ENCODE measurements around the gene PIRT.

The PIRT gene

DNA sequence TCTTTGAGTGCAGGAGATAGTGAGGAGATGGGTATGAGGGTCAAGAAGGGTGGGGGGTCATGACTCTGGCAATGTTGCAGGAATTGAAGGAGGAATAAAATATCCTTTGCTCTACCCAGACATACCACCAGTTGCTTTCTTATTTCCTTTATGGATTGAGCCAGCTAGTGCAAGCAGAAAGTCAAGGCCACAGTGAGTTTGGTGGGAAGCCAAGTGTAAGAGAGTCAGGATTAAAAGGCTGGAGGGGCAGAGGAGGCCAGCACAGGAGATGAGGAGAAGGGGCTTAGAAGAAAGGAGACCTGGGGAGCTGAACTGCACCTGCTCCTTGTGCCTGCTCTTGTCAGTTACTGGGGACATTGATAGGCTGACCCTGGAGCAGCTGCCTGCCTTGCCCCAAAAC, 16.1 kb downstream of the PIRT start:
- no peak for DNase-seq (ENCODE audit: low read depth in 2 of 3, low spot score in 2 of 3)

DNA sequence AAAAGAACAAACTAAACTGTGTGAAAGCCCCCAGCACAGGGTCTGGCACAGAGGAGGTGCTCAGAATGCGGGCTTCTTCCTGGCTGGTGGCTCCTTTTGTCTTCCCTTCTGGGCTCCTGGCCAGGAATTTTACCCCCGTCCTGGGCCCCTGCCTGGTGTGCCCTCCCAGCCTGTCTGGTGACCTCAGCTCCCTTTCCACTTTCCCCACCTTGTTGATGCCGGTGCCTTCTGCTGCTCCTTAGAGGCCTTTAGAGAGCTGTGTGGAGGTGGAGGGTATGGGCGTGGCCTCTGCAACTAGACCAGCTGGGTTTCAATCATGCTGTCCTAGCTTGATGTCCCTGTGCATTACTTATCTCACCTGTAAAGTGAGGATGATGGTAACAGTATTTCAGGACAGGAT, 16.8 kb downstream of the PIRT start:
- no peak for DNase-seq (ENCODE audit: low read depth in 2 of 3, low spot score in 2 of 3)

DNA sequence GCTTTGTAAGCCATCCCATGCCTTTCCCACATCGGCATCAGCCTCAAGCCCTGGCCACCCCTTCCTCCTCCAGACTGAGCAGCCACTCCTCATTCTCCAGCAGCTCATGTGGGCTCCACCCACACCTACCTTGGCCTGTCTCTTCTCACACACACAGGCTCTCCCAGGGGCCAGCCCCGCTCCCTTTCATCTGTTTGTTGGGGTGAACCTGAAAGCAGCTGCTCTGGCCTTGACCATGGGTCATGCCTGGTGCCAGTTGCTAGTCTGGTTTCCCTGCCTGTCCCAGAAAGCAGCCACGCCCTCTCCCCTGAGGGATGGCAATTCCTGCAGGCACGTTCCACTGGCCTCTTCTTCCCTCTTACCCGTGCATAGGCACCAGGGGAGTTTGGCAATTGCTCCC, 22.6 kb downstream of the PIRT start:
- DNase-seq (ENCODE audit: low read depth in 2 of 3, low spot score in 2 of 3) = no peak

DNA sequence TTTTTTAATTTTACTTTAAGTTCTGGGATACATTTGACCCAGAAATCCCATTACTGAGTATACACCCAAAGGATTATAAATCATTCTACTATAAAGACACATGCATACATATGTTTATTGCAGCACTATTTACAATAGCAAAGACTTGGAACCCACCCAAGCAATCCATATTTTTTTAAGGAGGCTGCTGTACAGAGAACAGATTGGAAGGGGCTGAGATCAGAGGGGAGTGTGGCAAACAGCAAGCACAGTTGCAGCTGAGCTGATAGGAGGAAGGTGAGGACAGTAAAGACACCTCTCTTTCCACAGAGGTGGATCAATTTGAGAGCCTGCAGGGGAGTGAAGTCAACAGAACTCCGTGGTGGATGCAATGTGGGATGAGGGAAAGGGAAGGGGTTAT, 23.8 kb downstream of the PIRT start:
- DNase-seq (ENCODE audit: low read depth in 2 of 3, low spot score in 2 of 3) = no peak

DNA sequence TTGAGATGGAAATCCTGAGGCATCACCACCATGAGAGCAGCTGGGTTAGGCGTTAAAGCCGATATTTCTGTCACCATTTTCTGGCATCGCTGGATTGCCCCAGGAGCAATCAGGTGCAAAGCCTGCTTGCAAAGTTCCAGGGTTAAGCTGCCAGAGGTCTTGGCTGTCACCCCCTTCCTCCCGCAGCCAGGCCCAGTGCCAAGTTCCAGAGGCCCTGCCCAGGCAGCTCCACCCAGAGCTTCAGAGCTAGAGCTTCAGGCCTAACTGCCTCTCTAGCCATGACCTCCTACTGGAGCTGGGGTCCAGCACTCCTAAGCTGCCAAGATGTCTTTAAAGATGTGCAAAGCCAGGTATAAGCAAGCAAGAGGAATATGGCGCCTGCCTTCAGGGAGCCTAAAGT, 25.2 kb downstream of the PIRT start:
- no peak for DNase-seq (ENCODE audit: low read depth in 2 of 3, low spot score in 2 of 3)

DNA sequence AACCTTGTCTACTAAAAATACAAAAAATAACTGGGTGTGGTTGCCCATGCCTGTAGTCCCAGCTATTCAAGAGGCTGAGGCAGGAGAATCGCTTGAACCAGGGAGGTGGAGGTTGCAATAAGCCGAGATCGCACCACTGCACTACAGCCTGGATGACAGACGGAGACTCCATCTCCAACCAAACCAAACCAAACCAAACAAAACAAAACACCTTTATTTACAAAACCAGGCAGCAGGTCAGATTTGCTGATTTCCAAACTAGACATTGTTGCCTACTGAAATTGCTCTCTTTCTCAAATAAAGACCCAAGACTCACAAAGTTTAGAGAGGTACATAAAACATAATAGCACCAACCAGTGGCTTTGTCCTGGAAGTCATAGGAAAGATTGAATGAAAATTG, 28.3 kb downstream of the PIRT start:
- DNase-seq (ENCODE audit: low read depth in 2 of 3, low spot score in 2 of 3) = no peak

DNA sequence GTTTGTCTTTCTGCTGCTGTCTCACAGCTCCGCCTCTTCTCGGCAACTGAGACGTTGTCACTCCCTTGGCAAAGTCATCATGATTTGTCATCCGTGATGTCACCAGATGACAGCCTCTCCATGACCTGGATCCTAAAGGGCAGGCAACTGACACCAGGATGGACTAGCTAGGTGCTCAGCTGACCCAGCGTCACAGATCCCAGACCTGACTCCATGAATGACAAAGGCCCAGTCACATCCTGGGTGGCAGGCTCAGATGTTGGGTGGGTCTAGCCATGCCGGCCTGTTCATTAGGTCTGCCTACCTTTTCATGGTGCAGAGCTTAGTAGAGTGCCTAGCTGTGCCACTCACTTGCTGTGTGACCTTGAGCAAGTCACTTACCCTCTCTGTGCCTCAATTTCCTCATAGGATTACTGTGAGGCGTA, 30.2 kb downstream of the PIRT start:
- no peak for DNase-seq (ENCODE audit: low read depth in 2 of 3, low spot score in 2 of 3)

DNA sequence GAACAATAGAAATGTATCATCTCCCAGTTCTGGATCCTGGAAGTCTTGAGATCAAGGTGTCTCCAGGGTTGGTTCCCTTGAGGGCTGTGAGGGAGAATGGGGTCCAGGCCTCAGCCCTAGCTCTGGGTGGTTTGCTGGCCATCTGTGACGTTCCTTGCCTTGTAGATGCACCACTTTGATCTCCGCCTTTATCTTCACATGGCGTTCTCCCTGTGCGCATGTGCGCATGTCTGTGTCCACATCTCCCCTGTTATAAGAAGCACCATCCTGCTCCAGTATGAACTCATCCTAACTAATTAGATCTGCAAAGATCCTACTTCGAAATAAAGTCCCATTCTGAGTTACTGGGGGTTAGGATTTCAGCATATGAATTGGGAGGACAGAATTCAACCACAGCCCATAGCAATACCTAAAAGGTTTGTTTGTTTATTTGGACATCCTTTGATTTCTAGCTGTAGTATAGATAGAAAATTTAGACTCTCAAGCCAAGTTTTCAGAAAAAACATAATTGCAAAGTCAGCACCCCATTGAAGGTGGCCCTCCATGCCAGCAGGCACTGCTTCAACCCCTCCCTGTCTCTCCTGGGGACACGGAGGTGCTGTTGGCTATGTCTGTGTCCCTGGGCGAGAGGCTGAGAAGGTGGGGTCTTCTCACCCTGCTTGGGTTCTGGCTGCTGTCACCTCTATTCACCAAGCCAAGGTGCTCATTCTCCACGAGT, 31.2 kb downstream of the PIRT start:
- no peak for DNase-seq (ENCODE audit: low read depth in 2 of 3, low spot score in 2 of 3)

DNA sequence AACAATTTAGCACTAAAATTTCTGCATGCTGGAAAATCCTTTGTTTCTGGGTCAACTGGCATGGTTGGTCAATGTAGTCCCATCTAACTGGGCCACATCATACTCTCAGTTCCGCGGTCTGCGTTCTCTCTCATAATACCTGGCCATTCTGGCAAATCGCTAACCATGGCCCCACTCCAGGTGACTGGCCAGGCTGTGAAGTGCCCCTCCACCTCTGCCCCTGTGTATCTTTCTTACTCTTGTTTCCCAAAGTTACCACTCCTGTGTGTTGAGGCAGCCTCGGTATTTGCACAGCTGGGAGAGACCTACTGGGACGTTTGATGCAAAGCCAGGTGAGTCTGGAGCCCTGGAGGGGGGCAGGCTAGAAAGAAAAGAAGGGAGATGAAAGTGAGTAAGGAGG, 32.0 kb downstream of the PIRT start:
- DNase-seq (ENCODE audit: low read depth in 2 of 3, low spot score in 2 of 3) = no peak

DNA sequence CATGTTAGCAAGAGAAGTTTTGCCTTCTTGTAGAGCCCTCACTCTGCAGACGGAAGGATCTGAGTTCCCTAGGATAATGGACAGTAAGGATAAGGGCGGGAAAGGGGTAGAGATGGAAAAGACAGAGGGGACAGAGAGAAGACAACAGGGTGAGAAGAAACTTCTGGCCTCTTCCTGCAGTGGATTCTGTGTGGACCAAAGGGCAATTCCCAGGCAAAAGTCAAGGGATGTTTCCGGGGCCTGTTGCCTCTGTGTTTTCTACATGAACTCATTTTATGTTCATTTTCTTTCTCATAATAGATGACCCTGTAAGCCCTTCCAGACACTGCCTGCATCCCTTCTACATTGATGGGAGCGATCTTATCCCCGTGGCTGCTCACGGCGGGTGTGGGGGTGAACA, 33.3 kb downstream of the PIRT start:
- no peak for DNase-seq (ENCODE audit: low read depth in 2 of 3, low spot score in 2 of 3)

DNA sequence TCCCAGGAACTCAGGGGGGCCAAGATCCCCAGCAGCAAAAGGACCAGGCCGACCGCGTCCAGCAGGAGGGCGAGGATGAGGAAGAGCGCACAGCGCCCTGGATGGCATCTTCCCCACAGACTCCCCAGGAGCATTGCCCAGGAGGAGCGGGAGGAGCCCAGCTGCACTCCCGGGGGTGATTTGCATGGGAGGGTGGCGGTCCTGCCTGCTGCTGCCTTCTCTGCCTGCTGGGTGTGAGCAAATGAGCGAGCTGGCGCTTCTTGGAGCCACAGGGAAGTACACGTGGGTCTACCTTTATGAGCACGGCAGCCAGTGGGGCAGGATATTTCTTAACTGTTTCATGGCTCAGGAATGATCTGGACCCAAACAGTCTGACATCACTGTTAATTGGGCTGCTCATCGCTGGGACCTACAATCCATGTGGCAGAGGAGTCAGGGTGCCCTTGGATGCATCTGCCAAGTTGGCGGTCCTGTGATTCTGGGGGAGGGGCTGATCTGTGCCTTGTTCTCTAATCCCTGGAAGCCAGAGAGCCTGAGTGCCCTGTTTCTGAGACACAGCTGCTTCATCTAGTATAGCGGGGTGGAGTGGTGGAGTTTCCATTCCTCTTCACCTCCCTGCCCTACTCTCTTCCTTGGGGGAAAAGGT, 33.9 kb downstream of the PIRT start, which contains the start of gene TMEM238L:
Gene TMEM238L, minus strand, starts transcription at position 270 of the 646 bp plus-strand sequence. Its CDS starts 136 bp downstream, at position 134.
- DNase-seq (ENCODE audit: low read depth in 2 of 3, low spot score in 2 of 3) = no peak

DNA sequence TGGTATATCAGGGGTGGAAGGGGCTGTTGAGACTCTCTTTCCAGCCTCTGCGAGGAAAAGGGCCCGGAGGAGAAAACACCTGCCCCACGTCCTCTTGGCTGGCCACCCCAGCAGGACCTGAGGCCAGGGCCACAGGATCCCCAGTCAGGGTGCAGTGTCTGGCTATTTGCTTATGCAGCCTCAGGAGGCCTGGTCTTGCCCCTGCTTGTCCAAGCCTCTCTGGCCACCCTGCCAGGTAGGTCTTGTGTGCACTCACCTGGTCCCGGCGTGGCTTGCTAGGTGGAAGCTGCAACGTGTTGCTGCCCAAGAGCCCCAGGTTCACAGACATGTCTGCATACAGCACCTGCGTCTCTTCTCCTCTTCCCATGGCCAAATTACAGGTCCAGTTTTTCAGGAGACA, 34.5 kb downstream of the PIRT start:
- no peak for DNase-seq (ENCODE audit: low read depth in 2 of 3, low spot score in 2 of 3)

DNA sequence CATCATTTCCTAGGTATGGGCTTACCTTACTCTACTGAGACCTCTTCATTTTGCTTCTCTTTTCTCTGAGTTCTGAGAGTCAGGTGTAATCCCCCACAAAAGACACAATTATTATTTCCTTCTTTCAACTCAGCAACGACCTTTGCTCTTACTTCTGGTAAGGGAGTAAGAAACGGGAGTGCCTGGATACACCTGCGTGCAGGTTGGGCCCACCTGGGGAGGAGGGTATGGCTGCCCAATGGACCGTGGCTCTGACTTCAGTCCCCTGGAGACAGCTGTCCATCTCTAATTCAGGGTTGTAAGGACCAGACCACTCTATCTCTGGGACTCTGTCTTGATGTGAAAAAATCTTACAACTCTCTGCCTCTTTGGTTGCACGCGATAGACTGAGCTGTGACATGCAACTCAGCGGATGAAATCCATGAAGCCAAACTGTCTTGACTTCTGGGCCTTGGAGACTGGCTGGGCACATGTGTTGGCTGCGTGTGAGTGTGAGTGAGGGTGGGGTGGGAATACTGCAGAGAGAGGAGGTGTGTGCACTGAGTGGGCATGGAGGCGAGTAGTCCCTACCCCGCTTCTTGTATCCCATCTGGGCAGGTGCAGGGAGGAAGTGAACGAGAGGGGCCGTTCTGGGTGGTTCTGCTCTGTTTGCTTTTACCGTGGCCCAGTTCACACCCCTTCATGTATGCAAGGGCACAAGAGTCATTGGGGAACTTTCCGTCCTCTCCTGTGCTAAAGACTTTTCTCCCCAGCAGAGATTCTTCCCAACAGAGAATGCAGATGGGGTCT, 35.2 kb downstream of the PIRT start:
- no peak for DNase-seq (ENCODE audit: low read depth in 2 of 3, low spot score in 2 of 3)

DNA sequence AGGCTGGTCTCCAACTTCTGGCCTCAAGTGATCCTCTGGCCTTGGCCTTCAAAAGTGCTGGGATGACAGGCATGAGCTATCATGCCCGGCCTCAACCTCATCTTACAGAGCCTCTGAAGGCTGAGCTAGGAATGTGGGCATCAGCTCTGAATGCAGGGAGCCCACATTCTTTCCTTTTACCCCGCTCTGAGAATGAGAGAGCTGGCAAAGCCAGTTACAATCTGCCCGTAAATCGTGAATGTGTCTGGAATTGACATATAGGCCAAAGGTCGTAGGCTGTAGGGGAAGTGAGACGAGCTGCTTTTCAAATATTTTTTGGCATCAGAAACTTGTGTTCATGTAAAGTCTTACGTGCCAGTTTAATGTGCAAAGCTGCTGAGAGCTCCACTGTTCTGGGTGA, 38.5 kb downstream of the PIRT start:
- DNase-seq (ENCODE audit: low read depth in 2 of 3, low spot score in 2 of 3) = no peak

DNA sequence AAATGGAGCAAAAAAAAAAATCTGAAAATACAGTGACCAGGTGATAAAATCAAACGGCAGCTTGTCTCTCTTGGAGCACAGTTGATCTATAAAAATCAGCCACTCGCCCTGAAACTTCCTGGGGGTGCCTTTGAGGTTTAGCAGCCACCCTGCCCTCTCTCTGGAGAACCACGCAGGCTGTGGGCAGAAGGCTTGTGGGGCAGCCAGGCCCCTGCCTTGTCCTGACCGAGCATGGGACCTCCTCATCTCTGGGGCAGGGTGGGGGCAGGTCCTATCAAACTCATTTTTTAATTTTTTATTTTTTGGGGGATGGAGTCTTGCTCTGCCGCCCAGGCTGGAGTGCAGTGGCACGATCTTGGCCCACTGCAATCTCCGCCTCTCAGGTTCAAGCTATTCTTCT, 39.0 kb downstream of the PIRT start:
- no peak for DNase-seq (ENCODE audit: low read depth in 2 of 3, low spot score in 2 of 3)

DNA sequence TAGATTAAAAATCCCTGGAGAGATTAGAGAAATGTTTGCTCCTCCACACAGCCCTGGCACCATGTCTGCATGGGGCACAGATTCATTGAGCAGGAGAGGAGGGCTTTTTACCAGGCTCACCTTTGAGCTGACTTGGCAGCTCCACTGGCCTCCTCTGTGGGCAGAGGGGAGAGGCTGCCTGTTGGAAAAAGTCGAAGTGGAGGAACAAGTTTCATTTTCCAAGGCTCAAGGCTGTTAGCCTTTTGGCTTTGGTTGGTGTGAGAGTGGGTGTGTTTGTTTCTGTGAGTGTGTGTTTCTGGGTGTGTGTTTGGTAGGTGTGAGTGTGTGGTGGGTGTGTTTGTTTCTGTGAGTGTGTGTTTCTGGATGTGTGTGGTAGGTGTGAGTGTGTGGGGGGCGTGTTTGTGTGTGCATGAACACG, 39.5 kb downstream of the PIRT start:
- no peak for DNase-seq (ENCODE audit: low read depth in 2 of 3, low spot score in 2 of 3)

DNA sequence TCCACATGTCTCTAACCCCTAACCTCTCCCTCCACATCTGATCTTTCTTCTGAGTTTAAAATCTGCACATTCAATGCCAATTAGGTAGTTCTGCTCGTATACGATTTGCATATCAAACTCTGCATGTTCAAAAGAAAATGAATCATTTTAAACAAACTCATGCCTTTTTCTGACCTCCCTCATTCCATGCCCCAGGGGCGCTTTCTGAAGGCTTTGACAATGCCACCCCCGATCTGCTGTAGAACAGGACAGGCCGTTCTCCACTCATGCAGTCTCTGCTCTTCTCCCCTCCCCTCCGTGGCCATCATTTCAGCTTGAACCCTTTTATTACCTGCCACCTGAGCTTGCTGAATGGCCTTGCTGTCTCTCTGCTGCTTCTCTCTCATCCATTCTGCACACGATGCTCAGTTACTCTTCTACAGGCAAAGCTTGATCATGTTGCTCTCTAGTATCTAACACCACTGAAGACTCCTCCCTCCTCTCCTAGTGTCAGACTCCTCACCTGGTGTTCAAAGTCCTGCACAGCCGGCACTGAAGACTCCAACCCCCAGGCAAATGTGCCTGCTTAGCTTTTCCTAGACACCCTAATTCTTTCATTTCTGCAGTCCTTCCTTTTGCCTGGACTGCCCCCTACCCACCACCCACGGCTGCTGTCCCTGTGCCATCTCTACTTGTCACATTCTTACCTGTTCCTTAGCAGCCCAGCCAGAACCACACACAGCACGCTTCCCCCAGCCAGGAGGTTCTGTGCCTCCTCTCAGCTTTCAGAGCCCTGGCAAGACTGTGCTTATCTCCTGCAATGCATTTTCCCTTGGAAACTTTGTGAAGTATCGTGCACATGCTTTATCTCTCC, 40.2 kb downstream of the PIRT start:
- DNase-seq (ENCODE audit: low read depth in 2 of 3, low spot score in 2 of 3) = no peak

DNA sequence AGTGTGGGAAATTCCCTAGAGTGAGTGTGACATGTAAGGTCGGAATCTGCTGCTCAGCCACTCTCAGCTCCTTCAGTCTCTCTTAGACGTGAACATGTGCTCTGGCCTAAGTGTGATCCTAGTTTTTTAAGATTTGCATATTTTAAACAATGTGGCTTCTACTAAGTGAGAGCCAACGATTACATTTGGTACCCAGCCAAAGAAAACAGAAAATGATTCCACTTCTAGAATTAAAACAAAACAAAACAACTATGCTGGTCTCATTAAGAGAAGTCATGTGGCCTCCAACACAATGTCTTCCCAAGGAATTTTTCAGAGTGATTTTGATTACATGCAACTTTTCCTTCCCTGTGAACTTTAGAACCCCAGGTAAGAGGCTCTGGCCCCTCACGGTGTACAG, 44.1 kb downstream of the PIRT start:
- no peak for DNase-seq (ENCODE audit: low read depth in 2 of 3, low spot score in 2 of 3)

DNA sequence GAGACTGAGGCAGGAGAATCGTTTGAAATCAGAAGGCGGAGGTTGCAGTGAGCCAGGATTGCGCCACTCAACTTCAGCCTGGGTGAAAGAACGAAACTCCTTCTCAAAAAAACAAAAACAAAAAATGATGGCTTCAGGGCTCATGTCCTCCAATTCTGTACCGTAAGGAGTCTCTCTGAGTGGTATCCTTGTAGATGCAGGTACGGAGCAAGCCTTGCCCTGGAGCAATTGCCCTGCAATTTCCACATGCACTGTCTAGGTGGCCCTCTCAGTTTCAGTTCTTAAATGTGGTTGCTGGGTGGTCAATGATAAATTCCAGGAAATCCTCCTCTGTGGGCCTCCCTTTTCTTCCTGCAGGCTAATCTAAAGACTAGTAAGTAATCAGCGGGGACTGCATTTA, 44.6 kb downstream of the PIRT start:
- DNase-seq (ENCODE audit: low read depth in 2 of 3, low spot score in 2 of 3) = no peak

DNA sequence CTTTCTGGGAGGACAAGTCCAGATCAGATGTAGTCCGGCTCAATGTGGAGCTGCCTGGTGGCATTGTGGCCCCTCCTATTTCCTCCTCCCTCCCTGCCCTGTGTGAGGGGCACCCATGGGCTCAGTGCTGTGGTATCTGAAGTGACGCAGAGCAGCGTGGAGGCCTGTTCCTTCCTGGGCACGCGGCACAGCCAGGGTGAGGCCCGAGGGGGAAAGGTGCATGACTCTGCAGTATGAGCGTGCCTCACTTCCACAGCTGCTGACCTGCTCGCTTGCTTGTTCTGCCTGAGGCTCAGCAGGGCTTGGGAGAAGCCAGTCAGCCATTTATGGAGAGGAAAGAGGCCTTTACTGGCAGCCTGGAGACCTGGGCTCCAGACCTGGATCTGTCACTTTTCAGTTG, 45.7 kb downstream of the PIRT start:
- DNase-seq (ENCODE audit: low read depth in 2 of 3, low spot score in 2 of 3) = no peak
